ENCODE data around the gene SRGAP1. TPM values are rescaled to one million over a fixed set of nuclear protein-coding genes. Genes with fewer than 3 reads are reported as not detected.

Gene SRGAP1
- total and polyA plus RNA-seq, 4 donors = 1.8 to 12.4 (median 6.2) TPM

GRCh38 chr12:64099397-64099796, 254.9 kb downstream of the SRGAP1 start:
- TF ChIP-seq CTCF (IDR thresholded peaks at IDR 0.05; ENCODE audit: control extremely low read depth, extremely low read depth) = no peak
- no peak overlapping the region for H3K4me3 ChIP-seq
- H3K9ac ChIP-seq (ENCODE audit: insufficient read depth in 1 of 2, low read length in 2 of 2) = no peak overlapping the region
- H3K4me1 ChIP-seq (ENCODE audit: control insufficient read depth in 5 of 5, insufficient read depth in 5 of 5, low read length in 5 of 5) = peaks cover 0 to 6% (median 0%) of the 10 kb centered on the region in 5 donors
- H3K36me3 ChIP-seq (ENCODE audit: control insufficient read depth in 4 of 4, insufficient read depth in 4 of 4, low read length in 4 of 4) = peaks cover 2 to 7% (median 3%) of the 10 kb centered on the region in 4 donors
- no peak for DNase-seq
- ATAC-seq (ENCODE audit: insufficient read depth, low FRiP score) = peak; percentile 6
- H3K27ac ChIP-seq (ENCODE audit: low read depth in 1 of 2, low read length in 1 of 2) = no peak overlapping the region
- H3K27me3 ChIP-seq (ENCODE audit: control insufficient read depth in 3 of 3, insufficient read depth in 3 of 3, low read length in 2 of 3) = no peaks in the 10 kb centered on the region
- 77 to 86% methylated on average over 5 of the region's 5 CpGs for WGBS, 2 donors
- no peaks in the 10 kb centered on the region for H3K9me3 ChIP-seq (ENCODE audit: control insufficient read depth in 4 of 4, insufficient read depth in 3 of 4, low read length in 3 of 4)

- ATAC-seq (ENCODE audit: insufficient read depth, low FRiP score) = no peak
- H3K9me3 ChIP-seq (ENCODE audit: control insufficient read depth in 4 of 4, insufficient read depth in 3 of 4, low read length in 3 of 4) = no peaks in the 10 kb centered on the region
- H3K4me1 ChIP-seq (ENCODE audit: control insufficient read depth in 5 of 5, insufficient read depth in 5 of 5, low read length in 5 of 5) = peaks cover 0 to 6% (median 0%) of the 10 kb centered on the region in 5 donors
- 90 to 93% methylated on average over 4 of the region's 4 CpGs for WGBS, 2 donors
- H3K36me3 ChIP-seq (ENCODE audit: control insufficient read depth in 4 of 4, insufficient read depth in 4 of 4, low read length in 4 of 4) = peaks cover 2 to 7% (median 4%) of the 10 kb centered on the region in 4 donors
- H3K27ac ChIP-seq (ENCODE audit: low read depth in 1 of 2, low read length in 1 of 2) = no peak overlapping the region
- H3K9ac ChIP-seq (ENCODE audit: insufficient read depth in 1 of 2, low read length in 2 of 2) = no peak overlapping the region
- no peak overlapping the region for H3K4me3 ChIP-seq
- DNase-seq = no peak
- TF ChIP-seq CTCF (IDR thresholded peaks at IDR 0.05; ENCODE audit: control extremely low read depth, extremely low read depth) = no peak
- no peaks in the 10 kb centered on the region for H3K27me3 ChIP-seq (ENCODE audit: control insufficient read depth in 3 of 3, insufficient read depth in 3 of 3, low read length in 2 of 3)
Observed at GRCh38 chr12:64102339-64102738, 257.8 kb downstream of the SRGAP1 start.

- H3K36me3 ChIP-seq (ENCODE audit: control insufficient read depth in 4 of 4, insufficient read depth in 4 of 4, low read length in 4 of 4) = peaks cover 0 to 7% (median 6%) of the 10 kb centered on the region in 4 donors
- no peak for TF ChIP-seq CTCF (IDR thresholded peaks at IDR 0.05; ENCODE audit: control extremely low read depth, extremely low read depth)
- peaks cover 0 to 1% (median 0%) of the 10 kb centered on the region in 5 donors for H3K4me1 ChIP-seq (ENCODE audit: control insufficient read depth in 5 of 5, insufficient read depth in 5 of 5, low read length in 5 of 5)
- no peaks in the 10 kb centered on the region for H3K27me3 ChIP-seq (ENCODE audit: control insufficient read depth in 3 of 3, insufficient read depth in 3 of 3, low read length in 2 of 3)
- H3K27ac ChIP-seq (ENCODE audit: low read depth in 1 of 2, low read length in 1 of 2) = no peak overlapping the region
- H3K9me3 ChIP-seq (ENCODE audit: control insufficient read depth in 4 of 4, insufficient read depth in 3 of 4, low read length in 3 of 4) = no peaks in the 10 kb centered on the region
- H3K9ac ChIP-seq (ENCODE audit: insufficient read depth in 1 of 2, low read length in 2 of 2) = no peak overlapping the region
- no peak for DNase-seq
- no peak overlapping the region for H3K4me3 ChIP-seq
- WGBS, 2 donors = 84 to 93% methylated on average over 10 of the region's 10 CpGs
- no peak for ATAC-seq (ENCODE audit: insufficient read depth, low FRiP score)
Observed at GRCh38 chr12:64103825-64104740, 259.6 kb downstream of the SRGAP1 start.

All from lung (tissue), 12 donors.